ENCODE measurements around the gene ADAMTSL4. TPM values are rescaled to one million over a fixed set of nuclear protein-coding genes. Genes with fewer than 3 reads are reported as not detected.

The ADAMTSL4 gene
- total and polyA plus RNA-seq, 2 of the 8 experiments (the other 6 are each of a cell fraction or from before 2014, with no cell fraction given): 4.2 to 5.4 TPM

DNA sequence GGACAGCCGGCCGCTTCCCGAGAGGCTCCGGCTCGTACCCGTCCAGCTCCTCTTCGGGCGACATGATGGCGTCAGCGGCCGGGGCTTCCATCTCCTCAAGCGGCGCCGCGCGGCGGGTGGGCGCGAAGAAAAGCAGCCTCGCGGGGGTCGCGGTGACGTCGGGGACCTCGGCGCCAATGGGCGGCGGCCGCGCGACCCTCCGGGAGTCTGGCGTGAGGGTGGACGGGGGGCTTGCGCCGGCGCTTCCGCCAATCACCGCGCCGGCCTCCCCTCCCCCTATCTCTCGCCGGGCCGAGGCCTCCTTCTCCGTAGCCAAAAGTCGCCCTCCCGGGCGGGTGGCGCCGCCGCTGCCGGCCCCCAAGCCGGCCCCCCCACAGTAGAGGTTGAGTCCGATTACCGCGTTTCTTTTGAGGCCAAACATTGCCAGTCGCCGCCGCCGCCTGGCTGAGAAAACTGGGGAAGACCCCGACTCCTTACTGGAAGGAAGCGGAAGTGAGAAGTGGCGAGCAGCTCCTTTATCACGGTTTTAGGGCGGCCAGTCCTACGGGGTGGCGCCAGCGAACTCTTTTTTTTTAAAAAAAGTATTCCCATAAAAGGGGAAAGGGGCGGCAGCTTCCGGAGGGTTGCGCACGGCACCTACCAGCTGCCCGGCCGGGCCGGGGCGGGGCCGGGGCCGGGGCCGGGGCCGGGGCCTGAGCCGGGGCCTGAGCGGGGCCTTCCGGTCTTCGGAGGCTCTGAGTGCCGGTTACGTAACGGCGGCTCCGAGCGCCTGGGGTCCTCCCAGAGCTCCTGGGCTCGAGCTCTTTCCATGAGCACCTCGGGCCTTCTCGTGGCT, 30.1 kb downstream of the ADAMTSL4 start, which contains the start of gene MCL1:
TSS of gene MCL1 (minus strand) at position 501 of the 835 bp plus-strand sequence. CDS start at position 421, 80 bp downstream.
- Histone ChIP-seq H2BK12ac (ENCODE audit: low read depth, low read length) (peak within 1 kb of the TSS; percentile 99), H2BK5ac (ENCODE audit: low read depth, low read length) (peak within 1 kb of the TSS; percentile 100), H2BK120ac (replicated peaks; ENCODE audit: low read depth, low read length) (peak within 1 kb of the TSS; percentile 24), H2AFZ (ENCODE audit: low read length) (no peak within 1 kb of the TSS), H3K4me1 (replicated peaks in 1 of 4; ENCODE audit: control insufficient read depth in 3 of 4, insufficient read depth in 4 of 4, low read length in 3 of 4) (peaks cover 5 to 15% (median 13%) of the 10 kb centered on the region in 4 experiments), H3K27ac (ENCODE audit: low read depth, low read length) (peak within 1 kb of the TSS; percentile 98), H3K9ac (replicated peaks in 1 of 4; ENCODE audit: extremely low read depth in 1 of 4, low read depth in 3 of 4, low read length in 3 of 4) (peak within 1 kb of the TSS; percentile 99 to 100 (median 100)), H3K9me3 (ENCODE audit: insufficient read depth in 2 of 2, low read depth in 1 of 2, low read length in 1 of 2) (no peaks in the 10 kb centered on the region), H3K36me3 (ENCODE audit: control insufficient read depth in 2 of 4, insufficient read depth in 4 of 4, low read length in 3 of 4) (peaks cover 24 to 45% (median 32%) of the 10 kb centered on the region in 4 experiments), H3K18ac (ENCODE audit: extremely low read depth, low read length) (peak within 1 kb of the TSS; percentile 99), H4K91ac (replicated peaks; ENCODE audit: insufficient read length, low read length) (peak within 1 kb of the TSS; percentile 96), H3K79me2 (ENCODE audit: control insufficient read depth in 1 of 2, insufficient read depth in 2 of 2, low read length in 2 of 2) (peaks cover 38 to 49% of the 10 kb centered on the region in 2 experiments), H2BK15ac (ENCODE audit: low read length) (peak within 1 kb of the TSS; percentile 83), H3K27me3 (replicated peaks in 1 of 4; ENCODE audit: control insufficient read depth in 3 of 4, extremely low read depth in 1 of 4, insufficient read depth in 3 of 4, low read length in 3 of 4) (no peaks in the 10 kb centered on the region), H4K8ac (ENCODE audit: extremely low read depth, insufficient read depth, low read length) (peak within 1 kb of the TSS; percentile 98), H3K4me2 (ENCODE audit: insufficient read depth in 1 of 2, low read depth in 2 of 2, low read length in 2 of 2) (peak within 1 kb of the TSS; percentile 72 to 78), H3K79me1 (ENCODE audit: low read depth, low read length) (peaks cover 2% of the 10 kb centered on the region; the same call in 1 of the 2 replicates), H4K5ac (ENCODE audit: insufficient read length, low read depth, low read length) (peak within 1 kb of the TSS; percentile 94), H2AK5ac (ENCODE audit: low read depth, low read length) (peak within 1 kb of the TSS; percentile 97), H3K4ac (replicated peaks; ENCODE audit: insufficient read length, low read depth, low read length) (peak within 1 kb of the TSS; percentile 85), H2BK20ac (ENCODE audit: low read length) (no peak within 1 kb of the TSS), H3K23me2 (ENCODE audit: low read depth, low read length) (peaks cover 9% of the 10 kb centered on the region), H3K4me3 (ENCODE audit: extremely low read depth in 1 of 4, insufficient read depth in 2 of 4, low read depth in 3 of 4, low read length in 4 of 4) (peak within 1 kb of the TSS; percentile 100), H3K56ac (replicated peaks; ENCODE audit: insufficient read length, low read depth, low read length) (peak within 1 kb of the TSS; percentile 99), H3K23ac (ENCODE audit: insufficient read length) (no peak within 1 kb of the TSS), H4K20me1 (replicated peaks in 1 of 2; ENCODE audit: control insufficient read depth in 1 of 2, insufficient read depth in 2 of 2, low read length in 2 of 2) (peaks cover 29 to 33% of the 10 kb centered on the region in 2 experiments), H3K14ac (ENCODE audit: insufficient read length) (peak within 1 kb of the TSS; percentile 19)
- ChIA-PET CTCF (ENCODE audit: partially characterized antibody) (interaction anchor here (0.6 to 3.5 kb wide), 9 partner anchors 8 to 64 kb away, joined by 3 to 29 read pairs (median 4); no protein-coding TSS in a partner anchor), POLR2A (ENCODE audit: partially characterized antibody) (interaction anchor here (0.7 to 43.7 kb wide), 49 partner anchors 8 to 1018 kb away, joined by 3 to 1380 read pairs (median 4); partner anchors contain the start of genes ADAMTSL4, ANXA9, ARNT and CTSK)
- FAIRE-seq (no peak), DNase-seq (ENCODE audit: low read depth in 1 of 2, low spot score in 2 of 2) (peak; percentile 82 to 90)
- WGBS, 2 experiments (ENCODE audit: extremely low coverage in 1 of 2, insufficient coverage in 1 of 2, insufficient read length in 1 of 2, insufficient replicate concordance in 2 of 2, low coverage in 1 of 2, low lambda C conversion rate in 2 of 2, missing lambda C conversion rate in 1 of 2): 2% methylated on average over 56 of the region's 94 CpGs; no CpG with 5 or more reads in 1 of the 2 experiments
- TF ChIP-seq POLR2AphosphoS5 (IDR thresholded peaks at IDR 0.05; ENCODE audit: low read depth, low read length): peak; percentile 94
- no peak for TF ChIP-seq POU5F1 (IDR thresholded peaks at IDR 0.05; ENCODE audit: low read depth, low read length)
- TF ChIP-seq RFX5 (IDR thresholded peaks at IDR 0.05; ENCODE audit: borderline replicate concordance, low read depth, low read length): no peak
- TF ChIP-seq TAF1 (IDR thresholded peaks at IDR 0.05; ENCODE audit: low read depth, low read length): peak; percentile 99
- no peak for TF ChIP-seq BRCA1 (IDR thresholded peaks at IDR 0.05; ENCODE audit: low read depth, low read length)
- TF ChIP-seq CBX8 (IDR thresholded peaks at IDR 0.05; ENCODE audit: borderline replicate concordance, low read depth, low read length): no peak
- TF ChIP-seq TAF7 (optimal IDR thresholded peaks at IDR 0.05; ENCODE audit: borderline replicate concordance, low read depth, low read length): peak; percentile 98
- peak; percentile 82 for TF ChIP-seq ASH2L (IDR thresholded peaks at IDR 0.05; ENCODE audit: low read length)
- no peak for TF ChIP-seq HDAC6 (IDR thresholded peaks at IDR 0.05; ENCODE audit: low read depth, low read length)
- TF ChIP-seq RXRA (IDR thresholded peaks at IDR 0.05; ENCODE audit: insufficient read depth, low read depth, low read length): no peak
- TF ChIP-seq GTF2F1 (IDR thresholded peaks at IDR 0.05; ENCODE audit: borderline replicate concordance, low read depth, low read length): peak; percentile 94
- TF ChIP-seq JUN (IDR thresholded peaks at IDR 0.05; ENCODE audit: low read depth, low read length): no peak
